Daoy (cell line): ENCODE measurements around the gene TRNAU1AP. TPM values are rescaled to one million over a fixed set of nuclear protein-coding genes. Genes with fewer than 3 reads are reported as not detected.
"Not testable (repeated sequence)": the region's sequence is repeated elsewhere in the genome, so short reads cannot be mapped to it uniquely, and the experiment has no call there.

Source experiments
- DNase-seq: peaks from one replicate; pipeline ENCODE4 v3.0.0-alpha.2; 2015; ENCODE audit warnings: low read depth
- total RNA-seq: library from RNA; depleted of rRNA; stranded (reverse); fragments of >200 nt; shearing (Covaris generic); gene quantifications from 2 replicates; pipeline ENCODE4 v1.2.3, GENCODE V29; 2014; rRNA removed

TRNAU1AP gene
- total RNA-seq: 27.3 and 40.7 TPM in 2 replicates

- peak; percentile 98 for DNase-seq
Measured at GRCh38 chr1:28552758-28553663, at the start of gene TRNAU1AP. TSS of gene TRNAU1AP (plus strand) at chr1:28553085. CDS start at chr1:28553111, 26 bp downstream.

- no peak for DNase-seq
Measured at GRCh38 chr1:28503117-28503516, 49.8 kb upstream of the TRNAU1AP start.

GRCh38 chr1:28505406-28506187, 47.3 kb upstream of the TRNAU1AP start, which contains the start of gene RCC1:
TSS of gene RCC1 (plus strand) at chr1:28506043. CDS start at chr1:28529867, 23,824 bp downstream.
- peak; percentile 99 for DNase-seq

GRCh38 chr1:28506907-28507246, 46.0 kb upstream of the TRNAU1AP start:
- DNase-seq: no peak

GRCh38 chr1:28507247-28507645, 45.6 kb upstream of the TRNAU1AP start:
- peak; percentile 25 for DNase-seq

- no peak for DNase-seq
Measured at GRCh38 chr1:28507646-28508434, 45.0 kb upstream of the TRNAU1AP start.

GRCh38 chr1:28508435-28508754, 44.5 kb upstream of the TRNAU1AP start:
- DNase-seq: peak; percentile 24

GRCh38 chr1:28509705-28510272, 43.1 kb upstream of the TRNAU1AP start:
- DNase-seq: no peak

GRCh38 chr1:28510273-28510969, 42.5 kb upstream of the TRNAU1AP start:
- DNase-seq: peak; percentile 79

- peak; percentile 76 for DNase-seq
Measured at GRCh38 chr1:28510970-28511440, 41.9 kb upstream of the TRNAU1AP start.

- peak; percentile 61 for DNase-seq
Measured at GRCh38 chr1:28512058-28512611, 40.8 kb upstream of the TRNAU1AP start.

- peak; percentile 38 for DNase-seq
Measured at GRCh38 chr1:28514445-28514933, 38.4 kb upstream of the TRNAU1AP start.

GRCh38 chr1:28516518-28516956, 36.3 kb upstream of the TRNAU1AP start:
- no peak for DNase-seq

- DNase-seq: peak; percentile 51
Measured at GRCh38 chr1:28517649-28517999, 35.3 kb upstream of the TRNAU1AP start.

- DNase-seq: peak; percentile 91
Measured at GRCh38 chr1:28518000-28518744, 34.7 kb upstream of the TRNAU1AP start.

GRCh38 chr1:28518745-28519341, 34.0 kb upstream of the TRNAU1AP start:
- peak; percentile 61 for DNase-seq

- no peak for DNase-seq
Measured at GRCh38 chr1:28519946-28520725, 32.7 kb upstream of the TRNAU1AP start.

GRCh38 chr1:28520796-28521195, 32.1 kb upstream of the TRNAU1AP start:
- DNase-seq: not testable (repeated sequence)
